GM12878 (cell line): ENCODE data around the gene SPATA1. TPM values are rescaled to one million over a fixed set of nuclear protein-coding genes. Genes with fewer than 3 reads are reported as not detected.
"Not testable (repeated sequence)": the region's sequence is repeated elsewhere in the genome, so short reads cannot be mapped to it uniquely, and the experiment has no call there.

Source experiments
- ATAC-seq: fragments of 200-7000 bp; cut with Tn5 transposase; 3 replicates; pipeline ENCODE4 v1.9.1; 2020; ENCODE audit warnings: mild to moderate bottlenecking, moderate library complexity
- BruUV-seq: library from RNA; stranded (reverse); fragments of 400-500 nt; replicated peaks from 2 replicates; lab custom pipeline; 2021; lab: Mats Ljungman, UMichigan
- CTCF ChIA-PET: fragments of 300-600 bp; sonication (Branson Sonifier 250); formaldehyde crosslinking; extraction: SDS; loops from one replicate; lab custom pipeline; 2021; ENCODE audit warnings: inconsistent platforms; lab: Yijun Ruan, JAX
- POLR2A ChIA-PET: fragments of 350-600 bp; formaldehyde crosslinking; extraction: SDS; loops from one replicate; lab custom pipeline; 2021; ENCODE audit warnings: inconsistent platforms; lab: Charles Lee
- RAD21 ChIA-PET: fragments of 300-600 bp; sonication (Branson Sonifier 250); formaldehyde crosslinking; loops from one replicate; lab custom pipeline; 2023; ENCODE audit warnings: antibody characterized with exemption; ENCODE audit not compliant: unreplicated experiment; lab: Charles Lee
- SMC1A ChIA-PET: fragments of 300-600 bp; sonication (Branson Sonifier 250); formaldehyde crosslinking; loops from one replicate; lab custom pipeline; 2023; ENCODE audit not compliant: unreplicated experiment, uncharacterized antibody; lab: Charles Lee
- DNase-seq: peaks from one replicate; pipeline ENCODE4 v3.0.0-alpha.2; 2011; ENCODE audit warnings: low read depth, low spot score
- FAIRE-seq: peaks from 3 replicates; lab custom pipeline; 2011; peaks lifted over from hg19 to GRCh38; lab: Jason Lieb, UNC
- H2AFZ ChIP-seq: 2 replicates; pipeline ENCODE4 v1.6.0; 2011; ENCODE audit warnings: low read depth, low read length, control low read depth; ENCODE audit not compliant: control insufficient read depth
- H3K27ac ChIP-seq: 2 replicates; pipeline ENCODE4 v1.5.1; 2011; ENCODE audit warnings: control low read depth; ENCODE audit not compliant: control insufficient read depth, insufficient read depth
- H3K27me3 ChIP-seq, 2 experiments: replicated peaks in 1 of 2; 2 replicates each; pipeline versions ENCODE4 v1.6.0 to v1.6.1; 2011; ENCODE audit warnings: low read length in 1 of 2; ENCODE audit not compliant: control insufficient read depth in 2 of 2, insufficient read depth in 2 of 2
- H3K36me3 ChIP-seq, 2 experiments: 2 replicates each; pipeline ENCODE4 v1.5.1; 2011; ENCODE audit warnings: low read length in 1 of 2; ENCODE audit not compliant: control insufficient read depth in 2 of 2, insufficient read depth in 2 of 2
- H3K4me1 ChIP-seq: 2 replicates; pipeline ENCODE4 v1.6.1; 2011; ENCODE audit warnings: mild to moderate bottlenecking, low read length, moderate library complexity, mixed read lengths; ENCODE audit not compliant: control insufficient read depth, insufficient read depth
- H3K4me2 ChIP-seq: 2 replicates; pipeline ENCODE4 v1.6.0; 2011; ENCODE audit warnings: control low read depth; ENCODE audit not compliant: control insufficient read depth, insufficient read depth
- H3K4me3 ChIP-seq: fragments of 200-600 bp; sonication (generic); 2 replicates; pipeline ENCODE4 v1.5.1; 2016
- H3K79me2 ChIP-seq: 2 replicates; pipeline ENCODE4 v1.6.0; 2011; ENCODE audit warnings: low read length; ENCODE audit not compliant: control insufficient read depth, insufficient read depth
- H3K9ac ChIP-seq: 2 replicates; pipeline ENCODE4 v1.8.0; 2011; ENCODE audit warnings: low read length, control low read depth, mixed read lengths; ENCODE audit not compliant: control insufficient read depth, insufficient read depth
- H3K9me3 ChIP-seq: replicated peaks from 3 replicates; pipeline ENCODE4 v1.5.1; 2011; ENCODE audit warnings: mild to moderate bottlenecking, low read length; ENCODE audit not compliant: control insufficient read depth, insufficient read depth
- H4K20me1 ChIP-seq: 2 replicates; pipeline ENCODE4 v1.6.0; 2011; ENCODE audit not compliant: control insufficient read depth, insufficient read depth
- BRCA1 ChIP-seq: IDR thresholded peaks from 2 replicates; pipeline ENCODE4 v1.6.1; 2011; ENCODE audit warnings: low read depth, low read length, improper control_type of control experiment
- CBFB ChIP-seq: IDR thresholded peaks from 2 replicates; pipeline ENCODE4 v1.6.1; 2016; ENCODE audit warnings: antibody characterized with exemption, low read depth
- CREM ChIP-seq: IDR thresholded peaks from 2 replicates; pipeline ENCODE4 v1.6.1; 2014; ENCODE audit warnings: antibody characterized with exemption, low read depth
- FOXK2 ChIP-seq: fragments of 450-650 bp; IDR thresholded peaks from 2 replicates; pipeline ENCODE4 v1.6.1; 2017; ENCODE audit warnings: mild to moderate bottlenecking, moderate library complexity
- HCFC1 ChIP-seq: fragments of 150-350 bp; IDR thresholded peaks from 2 replicates; pipeline ENCODE4 v1.6.1; 2014; ENCODE audit warnings: low read length
- HDAC6 ChIP-seq: fragments of 200-600 bp; sonication (generic); IDR thresholded peaks from one replicate; pipeline ENCODE4 v1.8.0; 2017; ENCODE audit warnings: antibody characterized with exemption; ENCODE audit not compliant: unreplicated experiment
- MXI1 ChIP-seq: fragments of 150-350 bp; IDR thresholded peaks from 2 replicates; pipeline ENCODE4 v1.6.1; 2011; ENCODE audit warnings: low read depth, mild to moderate bottlenecking, inconsistent platforms, low read length, improper control_type of control experiment
- SMARCA5 ChIP-seq: fragments of 450-650 bp; IDR thresholded peaks from 2 replicates; pipeline ENCODE4 v1.6.1; 2017; ENCODE audit warnings: mild to moderate bottlenecking
- ZBED1 ChIP-seq: IDR thresholded peaks from 2 replicates; pipeline ENCODE4 v1.6.1; 2016; ENCODE audit warnings: borderline replicate concordance
- WGBS: methylation state at CpG from one replicate; pipeline ENCODE4 v1.1.6; 2016; ENCODE audit warnings: low lambda C conversion rate; ENCODE audit not compliant: insufficient replicate concordance, insufficient coverage; ENCODE audit errors: missing lambda C conversion rate; 5-methylcytosine and 5-hydroxymethylcytosine counted together
- in situ Hi-C: fragments of 300-500 bp; cut with MboI; formaldehyde crosslinking; loops from 9 replicates; pipeline ENCODE4 v1.14.3; 2018; ENCODE audit warnings: mixed read lengths
- intact Hi-C: fragments of 100-400 bp; cut with micrococcal nuclease; formaldehyde crosslinking; loops from one replicate; pipeline ENCODE4 v1.14.2; 2022; ENCODE audit not compliant: unreplicated experiment
- polyA plus RNA-seq, 11 experiments: library from polyadenylated mRNA; depleted of rRNA in 4 of 11; unstranded in 6 of 11; stranded (reverse) in 5 of 11; fragments of >200 nt; fragmentation: Nextera tagmentation in 4 of 11; fragmentation: Illumina TruSeq in 1 of 11; extraction: Ambion mirVana in 4 of 11; extraction: Trizol in 1 of 11; gene quantifications; 1 replicate in 1 of 11; 2 replicates in 10 of 11; pipeline versions ENCODE4 v1.2.1 to v1.2.3, GENCODE V29; 2011 to 2016; ENCODE audit warnings: inconsistent platforms in 2 of 11, missing spikeins in 2 of 11, low read depth in 1 of 11
- total RNA-seq, 4 experiments: library from RNA; depleted of rRNA in 3 of 4; stranded (reverse); fragments of >200 nt in 3 of 4; fragmentation: Illumina TruSeq in 1 of 4; extraction: Trizol in 1 of 4; gene quantifications; 2 replicates each; pipeline versions ENCODE4 v1.2.1 to v1.2.3, GENCODE V29; 2013 to 2021

SPATA1 gene
- total and polyA plus RNA-seq, 10 of the 15 experiments (the other 5 are each of a cell fraction or from before 2014, with no cell fraction given): 0.74 to 2.4 (median 1.9) TPM

DNA sequence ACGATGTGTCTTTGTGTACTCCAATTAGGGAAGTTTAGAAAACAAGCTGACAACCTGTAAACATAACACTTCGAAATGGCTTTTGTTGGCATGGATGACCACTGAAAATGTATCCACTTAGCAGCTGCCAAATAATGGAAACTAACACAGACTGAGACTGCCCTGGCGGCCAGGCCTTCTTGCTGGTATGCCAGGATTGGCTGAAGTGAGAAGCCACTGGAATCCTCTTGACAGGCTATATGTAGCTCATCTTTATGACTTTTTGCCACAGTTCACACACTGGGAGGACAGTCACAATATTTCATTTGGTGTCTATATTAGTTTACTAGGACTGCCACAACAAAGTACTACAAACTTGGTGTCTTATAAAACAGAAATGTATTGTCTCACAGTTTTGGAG, 80.9 kb downstream of the SPATA1 start (continued):
- TF ChIP-seq MXI1: no peak
- no peak for TF ChIP-seq HCFC1
- no peak for TF ChIP-seq BRCA1
- no peak for TF ChIP-seq CBFB
- TF ChIP-seq CREM: no peak
- TF ChIP-seq FOXK2: no peak
- no peak for TF ChIP-seq HDAC6
- TF ChIP-seq SMARCA5: no peak
- TF ChIP-seq ZBED1: no peak
- TF ChIP-seq, all 136 proteins: peak for 0

DNA sequence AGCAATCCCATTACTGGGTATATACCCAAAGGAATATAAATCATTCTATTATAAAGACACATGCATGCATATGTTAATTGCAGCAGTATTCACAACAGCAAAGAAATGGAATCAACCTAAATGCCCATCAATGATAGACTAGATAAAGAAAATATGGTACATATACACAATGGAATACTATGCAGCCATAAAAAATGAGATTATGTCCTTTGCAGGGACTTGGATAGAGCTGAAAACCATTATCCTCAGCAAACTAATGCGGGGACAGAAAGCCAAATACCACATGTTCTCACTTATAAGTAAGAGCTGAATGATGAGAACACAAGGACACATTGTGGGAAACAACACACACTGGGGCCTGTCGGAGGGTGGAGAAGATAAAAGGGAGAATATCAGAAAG, 88.8 kb downstream of the SPATA1 start:
- SMC1A ChIA-PET: interaction anchor here (1.5 kb wide), 1 partner anchor 11 kb away, joined by 4 read pairs; no protein-coding TSS in a partner anchor
- in situ Hi-C loops, H2AFZ ChIP-seq, H3K36me3 ChIP-seq, CTCF ChIA-PET, BruUV-seq, H3K9ac ChIP-seq, H3K4me3 ChIP-seq, H3K27ac ChIP-seq, RAD21 ChIA-PET, H4K20me1 ChIP-seq, intact Hi-C loops, H3K27me3 ChIP-seq, H3K79me2 ChIP-seq, ATAC-seq, POLR2A ChIA-PET, DNase-seq, FAIRE-seq, H3K9me3 ChIP-seq, H3K4me2 ChIP-seq: not testable (repeated sequence)
- WGBS: 97% methylated on average over 2 of the region's 2 CpGs
- H3K4me1 ChIP-seq: peaks cover 17% of the 10 kb centered on the region
